GM21825 (cell line): ENCODE results near the gene CLP1.
A peak's percentile ranks its signal among the peaks of the same experiment; 100 is the strongest.
"Not testable (repeated sequence)": the region's sequence is repeated elsewhere in the genome, so short reads cannot be mapped to it uniquely, and the experiment has no call there.

Experiments used
- ATAC-seq: cut with Tn5 transposase; IDR thresholded peaks from one replicate; pipeline ENCODE4 v1.9.1; 2021; ENCODE audit warnings: mild to moderate bottlenecking, moderate library complexity; ENCODE audit not compliant: unreplicated experiment

Gene CLP1

GRCh38 chr11:57659669-57660068 lies 2.1 kb downstream of the CLP1 start:
- ATAC-seq: no peak

- no peak for ATAC-seq
These were observed 5.3 kb downstream of the CLP1 start for GRCh38 chr11:57662893-57663292.

GRCh38 chr11:57663975-57664374 lies 6.4 kb downstream of the CLP1 start:
- no peak for ATAC-seq

- ATAC-seq: peak; percentile 57
These were observed 9.7 kb downstream of the CLP1 start for GRCh38 chr11:57667117-57667735.

GRCh38 chr11:57667736-57668433 lies 10.3 kb downstream of the CLP1 start, which contains the start of gene ZDHHC5:
ZDHHC5 (plus strand) TSS chr11:57668114; CDS start chr11:57673091, 4,977 bp downstream.
- peak; percentile 82 for ATAC-seq

- ATAC-seq: peak; percentile 3
These were observed 10.8 kb downstream of the CLP1 start for GRCh38 chr11:57668434-57668782.

GRCh38 chr11:57674251-57674650 lies 16.7 kb downstream of the CLP1 start:
- no peak for ATAC-seq

- ATAC-seq: no peak
These were observed 17.8 kb downstream of the CLP1 start for GRCh38 chr11:57675176-57675941.

GRCh38 chr11:57679396-57679795 lies 21.8 kb downstream of the CLP1 start:
- no peak for ATAC-seq

GRCh38 chr11:57680552-57680874 lies 23.0 kb downstream of the CLP1 start:
- ATAC-seq: no peak

GRCh38 chr11:57681168-57681567 lies 23.6 kb downstream of the CLP1 start:
- ATAC-seq: no peak

- ATAC-seq: not testable (repeated sequence)
These were observed 32.9 kb downstream of the CLP1 start for GRCh38 chr11:57690474-57690873.

GRCh38 chr11:57698843-57699365 lies 41.3 kb downstream of the CLP1 start:
- ATAC-seq: no peak

GRCh38 chr11:57699813-57700212 lies 42.3 kb downstream of the CLP1 start:
- ATAC-seq: no peak

- no peak for ATAC-seq
These were observed 42.9 kb downstream of the CLP1 start for GRCh38 chr11:57700425-57700824.

- ATAC-seq: no peak
These were observed 45.8 kb downstream of the CLP1 start for GRCh38 chr11:57703341-57703740.

- no peak for ATAC-seq
These were observed 47.4 kb downstream of the CLP1 start for GRCh38 chr11:57704932-57705331.

- not testable (repeated sequence) for ATAC-seq
These were observed 47.9 kb downstream of the CLP1 start for GRCh38 chr11:57705432-57705831.

GRCh38 chr11:57709802-57710367 lies 52.3 kb downstream of the CLP1 start:
- no peak for ATAC-seq
